GM19193 (cell line): ENCODE measurements around the gene RETREG1.

Source experiments
- POLR2A ChIP-seq: IDR thresholded peaks from 4 replicates; pipeline ENCODE4 v1.6.1; 2011; ENCODE audit not compliant: insufficient read depth, insufficient read length; ENCODE audit errors: extremely low read depth

RETREG1 gene

GRCh38 chr5:16456103-16456832 is 160.5 kb downstream of the RETREG1 start:
- TF ChIP-seq POLR2A = no peak

- no peak for TF ChIP-seq POLR2A
Observed at GRCh38 chr5:16455668-16456067, 161.1 kb downstream of the RETREG1 start.

- no peak for TF ChIP-seq POLR2A
Observed at GRCh38 chr5:16454686-16455085, 162.1 kb downstream of the RETREG1 start.

- no peak for TF ChIP-seq POLR2A
Observed at GRCh38 chr5:16453609-16454008, 163.2 kb downstream of the RETREG1 start.

- TF ChIP-seq POLR2A = no peak
Observed at GRCh38 chr5:16450163-16450562, 166.6 kb downstream of the RETREG1 start.

GRCh38 chr5:16446993-16447392 is 169.8 kb downstream of the RETREG1 start:
- TF ChIP-seq POLR2A = no peak

GRCh38 chr5:16437977-16438376 is 178.8 kb downstream of the RETREG1 start:
- TF ChIP-seq POLR2A = no peak

GRCh38 chr5:16431490-16431889 is 185.3 kb downstream of the RETREG1 start:
- no peak for TF ChIP-seq POLR2A

- no peak for TF ChIP-seq POLR2A
Observed at GRCh38 chr5:16430349-16431089, 186.3 kb downstream of the RETREG1 start.

GRCh38 chr5:16428359-16428758 is 188.4 kb downstream of the RETREG1 start:
- no peak for TF ChIP-seq POLR2A

GRCh38 chr5:16427587-16427986 is 189.2 kb downstream of the RETREG1 start:
- no peak for TF ChIP-seq POLR2A
